CD4-positive, alpha-beta memory T cell (primary cell): ENCODE data around the gene D2HGDH. TPM values are rescaled to one million over a fixed set of nuclear protein-coding genes. Genes with fewer than 3 reads are reported as not detected.

Source experiments
- CTCF ChIA-PET: fragments of 350-600 bp; sonication (Branson Sonifier 250); formaldehyde crosslinking; loops from one replicate; lab custom pipeline; 2021; ENCODE audit warnings: inconsistent platforms; ENCODE audit not compliant: partially characterized antibody; lab: Charles Lee
- POLR2A ChIA-PET: fragments of 350-600 bp; sonication (Branson Sonifier 250); formaldehyde crosslinking; loops from one replicate; lab custom pipeline; 2021; ENCODE audit not compliant: partially characterized antibody; lab: Charles Lee
- DNase-seq, 5 donors: peaks; one replicate each; pipeline versions ENCODE4 v3.0.0 to v3.0.0-alpha.2; 2020 to 2022; ENCODE audit warnings: mixed read lengths in 1 of 5
- H3K27ac ChIP-seq: one replicate; pipeline ENCODE4 v1.7.0; 2013; ENCODE audit warnings: low read depth, low read length
- H3K27me3 ChIP-seq: 2 replicates; pipeline ENCODE4 v1.7.0; 2013; ENCODE audit warnings: mild to moderate bottlenecking, low read length, moderate library complexity; ENCODE audit not compliant: insufficient read depth
- H3K36me3 ChIP-seq: 2 replicates; pipeline ENCODE4 v1.7.0; 2013; ENCODE audit warnings: mild to moderate bottlenecking, low read length, moderate library complexity; ENCODE audit not compliant: insufficient read depth
- H3K4me1 ChIP-seq: 2 replicates; pipeline ENCODE4 v1.7.0; 2013; ENCODE audit warnings: mild to moderate bottlenecking, low read length, moderate library complexity; ENCODE audit not compliant: insufficient read depth
- H3K4me3 ChIP-seq, 2 donors: one replicate each; pipeline ENCODE4 v1.7.0; 2013; ENCODE audit warnings: low read length in 2 of 2, mild to moderate bottlenecking in 1 of 2
- H3K9me3 ChIP-seq, 2 donors: one replicate each; pipeline ENCODE4 v1.7.0; 2013; ENCODE audit warnings: low read length in 2 of 2, control low read depth in 1 of 2; ENCODE audit not compliant: control insufficient read depth in 1 of 2
- H3K27ac Mint-ChIP-seq, 7 donors: one replicate each; pipeline ENCODE4 v1.8.0; 2020 to 2021; ENCODE audit warnings: mixed read lengths in 7 of 7, mild to moderate bottlenecking in 6 of 7, inconsistent platforms in 3 of 7, moderate library complexity in 3 of 7
- H3K27me3 Mint-ChIP-seq, 2 donors: one replicate each; pipeline ENCODE4 v1.8.0; 2020 to 2021; ENCODE audit warnings: mixed read lengths in 2 of 2
- H3K36me3 Mint-ChIP-seq, 2 donors: one replicate each; pipeline ENCODE4 v1.8.0; 2020 to 2021; ENCODE audit warnings: mixed read lengths in 2 of 2, inconsistent platforms in 1 of 2, mild to moderate bottlenecking in 1 of 2
- H3K4me1 Mint-ChIP-seq, 4 donors: one replicate each; pipeline ENCODE4 v1.8.0; 2020 to 2021; ENCODE audit warnings: mixed read lengths in 4 of 4, mild to moderate bottlenecking in 1 of 4
- H3K4me3 Mint-ChIP-seq, 8 donors: one replicate each; pipeline ENCODE4 v1.8.0; 2020 to 2021; ENCODE audit warnings: mixed read lengths in 8 of 8, mild to moderate bottlenecking in 7 of 8, moderate library complexity in 6 of 8, inconsistent platforms in 3 of 8
- H3K9me3 Mint-ChIP-seq, 8 donors: one replicate each; pipeline ENCODE4 v1.8.0; 2020 to 2021; ENCODE audit warnings: mixed read lengths in 8 of 8, mild to moderate bottlenecking in 5 of 8, inconsistent platforms in 3 of 8, moderate library complexity in 1 of 8
- intact Hi-C: fragments of 100-400 bp; cut with micrococcal nuclease; formaldehyde crosslinking; loops from one replicate; pipeline ENCODE4 v1.15.1; 2023
- polyA plus RNA-seq, 2 donors: library from polyadenylated mRNA; unstranded; fragments of 300-500 nt; fragmentation: Illumina TruSeq; gene quantifications; one replicate each; pipeline ENCODE4 v1.2.3, GENCODE V29; 2021
- total RNA-seq, 2 experiments: library from RNA; stranded (reverse); gene quantifications; one replicate each; pipeline ENCODE4 v1.2.3, GENCODE V29; 2021

The D2HGDH gene
- total and polyA plus RNA-seq, 4 experiments from 2014 or later: 0.93 to 53.9 (median 27.3) TPM

- POLR2A ChIA-PET: interaction anchor here (0.9 to 4.4 kb wide), 2 partner anchors 22 kb away, joined by 3 to 12 read pairs; partner anchors contain the start of gene ING5
- H3K36me3 Mint-ChIP-seq: peaks cover 31 to 33% of the 10 kb centered on the region in 2 donors
- no peaks in the 10 kb centered on the region for H3K27me3 Mint-ChIP-seq
- Histone ChIP-seq H3K27ac (no peak overlapping the region), H3K36me3 (peaks cover 27% of the 10 kb centered on the region), H3K27me3 (no peaks in the 10 kb centered on the region), H3K4me3 (no peak overlapping the region), H3K9me3 (no peaks in the 10 kb centered on the region), H3K4me1 (no peaks in the 10 kb centered on the region)
- intact Hi-C loops: loop anchor here (2.0 kb wide), 1 partner anchor 154 kb away; no protein-coding TSS in a partner anchor
- H3K9me3 Mint-ChIP-seq: peaks cover 0 to 2% (median 0%) of the 10 kb centered on the region in 8 donors
- CTCF ChIA-PET: interaction anchor here (0.8 to 2.7 kb wide), 4 partner anchors 9 to 154 kb away, joined by 3 to 13 read pairs (median 4); no protein-coding TSS in a partner anchor
- H3K27ac Mint-ChIP-seq: no peak overlapping the region
- no peak overlapping the region for H3K4me3 Mint-ChIP-seq
- DNase-seq: peak in 1 of 5 donors; percentile 36
- H3K4me1 Mint-ChIP-seq: no peaks in the 10 kb centered on the region
Observed at GRCh38 chr2:241724259-241724974, 10.0 kb upstream of the D2HGDH start.

- ChIA-PET CTCF (interaction anchor here (0.8 to 2.7 kb wide), 4 partner anchors 9 to 154 kb away, joined by 3 to 13 read pairs (median 4); no protein-coding TSS in a partner anchor), POLR2A (interaction anchor here (0.7 to 4.4 kb wide), 2 partner anchors 9 to 23 kb away, joined by 4 to 12 read pairs; partner anchors contain the start of genes D2HGDH and ING5)
- H3K4me1 ChIP-seq: no peaks in the 10 kb centered on the region
- no peaks in the 10 kb centered on the region for H3K27me3 Mint-ChIP-seq
- no peak overlapping the region for H3K4me3 ChIP-seq
- intact Hi-C loops: loop anchor here (2.0 kb wide), 1 partner anchor 154 kb away; no protein-coding TSS in a partner anchor
- peaks cover 0 to 2% (median 0%) of the 10 kb centered on the region in 8 donors for H3K9me3 Mint-ChIP-seq
- peaks cover 20% of the 10 kb centered on the region for H3K36me3 ChIP-seq
- peaks cover 0 to 6% (median 3%) of the 10 kb centered on the region in 4 donors for H3K4me1 Mint-ChIP-seq
- no peak overlapping the region for H3K4me3 Mint-ChIP-seq
- H3K27ac Mint-ChIP-seq: peak overlapping the region in 1 of 7 donors; percentile 68
- no peak overlapping the region for H3K27ac ChIP-seq
- no peaks in the 10 kb centered on the region for H3K27me3 ChIP-seq
- no peak for DNase-seq
- peaks cover 27 to 30% of the 10 kb centered on the region in 2 donors for H3K36me3 Mint-ChIP-seq
- H3K9me3 ChIP-seq: no peaks in the 10 kb centered on the region
Observed at GRCh38 chr2:241724975-241725870, 9.2 kb upstream of the D2HGDH start.

- peaks cover 18 to 24% of the 10 kb centered on the region in 2 donors for H3K36me3 Mint-ChIP-seq
- H3K4me3 ChIP-seq: no peak overlapping the region
- no peak overlapping the region for H3K27ac Mint-ChIP-seq
- no peaks in the 10 kb centered on the region for H3K4me1 ChIP-seq
- no peaks in the 10 kb centered on the region for H3K9me3 ChIP-seq
- intact Hi-C loops: no loop called here
- peaks cover 10% of the 10 kb centered on the region for H3K36me3 ChIP-seq
- DNase-seq: no peak
- H3K27me3 ChIP-seq: no peaks in the 10 kb centered on the region
- H3K27me3 Mint-ChIP-seq: no peaks in the 10 kb centered on the region
- no peak overlapping the region for H3K4me3 Mint-ChIP-seq
- CTCF ChIA-PET: no interaction called here
- POLR2A ChIA-PET: interaction anchor here (0.7 to 4.4 kb wide), 3 partner anchors 8 to 28 kb away, joined by 3 to 12 read pairs (median 4); partner anchors contain the start of genes D2HGDH and ING5
- peaks cover 0 to 2% (median 0%) of the 10 kb centered on the region in 8 donors for H3K9me3 Mint-ChIP-seq
- peaks cover 4 to 17% (median 10%) of the 10 kb centered on the region in 4 donors for H3K4me1 Mint-ChIP-seq
- no peak overlapping the region for H3K27ac ChIP-seq
Observed at GRCh38 chr2:241726459-241726858, 8.0 kb upstream of the D2HGDH start.

GRCh38 chr2:241728000-241728399 lies 6.4 kb upstream of the D2HGDH start:
- no peak overlapping the region for H3K4me3 Mint-ChIP-seq
- ChIA-PET POLR2A (interaction anchor here (4.4 kb wide), 1 partner anchor 25 kb away, joined by 12 read pairs; the partner anchor contains the start of gene ING5), CTCF (no interaction called here)
- Histone ChIP-seq H3K4me1 (no peaks in the 10 kb centered on the region), H3K9me3 (no peaks in the 10 kb centered on the region), H3K4me3 (no peak overlapping the region), H3K27ac (no peak overlapping the region), H3K27me3 (no peaks in the 10 kb centered on the region), H3K36me3 (peaks cover 2% of the 10 kb centered on the region)
- no peak for DNase-seq
- no peaks in the 10 kb centered on the region for H3K27me3 Mint-ChIP-seq
- intact Hi-C loops: no loop called here
- peaks cover 5 to 28% (median 14%) of the 10 kb centered on the region in 4 donors for H3K4me1 Mint-ChIP-seq
- no peak overlapping the region for H3K27ac Mint-ChIP-seq
- H3K36me3 Mint-ChIP-seq: peaks cover 11 to 12% of the 10 kb centered on the region in 2 donors
- H3K9me3 Mint-ChIP-seq: peaks cover 0 to 2% (median 0%) of the 10 kb centered on the region in 8 donors

GRCh38 chr2:241728627-241729026 lies 5.8 kb upstream of the D2HGDH start:
- Mint-ChIP-seq H3K27ac (no peak overlapping the region), H3K4me1 (peaks cover 6 to 32% (median 14%) of the 10 kb centered on the region in 4 donors), H3K27me3 (no peaks in the 10 kb centered on the region), H3K36me3 (peaks cover 5 to 7% of the 10 kb centered on the region in 2 donors), H3K4me3 (no peak overlapping the region), H3K9me3 (peaks cover 0 to 2% (median 0%) of the 10 kb centered on the region in 8 donors)
- no peaks in the 10 kb centered on the region for H3K9me3 ChIP-seq
- peaks cover 1% of the 10 kb centered on the region for H3K4me1 ChIP-seq
- ChIA-PET CTCF (no interaction called here), POLR2A (interaction anchor here (4.4 kb wide), 1 partner anchor 26 kb away, joined by 12 read pairs; the partner anchor contains the start of gene ING5)
- DNase-seq: no peak
- intact Hi-C loops: no loop called here
- H3K27ac ChIP-seq: no peak overlapping the region
- H3K36me3 ChIP-seq: no peaks in the 10 kb centered on the region
- H3K27me3 ChIP-seq: no peaks in the 10 kb centered on the region
- H3K4me3 ChIP-seq: no peak overlapping the region

- POLR2A ChIA-PET: interaction anchor here (0.9 kb wide), 1 partner anchor 27 kb away, joined by 3 read pairs; no protein-coding TSS in a partner anchor
- no peak for DNase-seq
- H3K9me3 Mint-ChIP-seq: peaks cover 0 to 1% (median 0%) of the 10 kb centered on the region in 8 donors
- no peak overlapping the region for H3K27ac Mint-ChIP-seq
- Histone ChIP-seq H3K27ac (no peak overlapping the region), H3K36me3 (no peaks in the 10 kb centered on the region), H3K9me3 (no peaks in the 10 kb centered on the region), H3K4me1 (peaks cover 7% of the 10 kb centered on the region), H3K27me3 (no peaks in the 10 kb centered on the region), H3K4me3 (no peak overlapping the region)
- H3K36me3 Mint-ChIP-seq: peaks cover 0 to 4% of the 10 kb centered on the region in 2 donors
- intact Hi-C loops: no loop called here
- H3K4me3 Mint-ChIP-seq: peak overlapping the region in 2 of 8 donors; percentile 10 to 20
- CTCF ChIA-PET: interaction anchor here (6.8 kb wide), 1 partner anchor 29 kb away, joined by 36 read pairs; the partner anchor contains the start of gene ING5
- H3K4me1 Mint-ChIP-seq: peaks cover 6 to 36% (median 14%) of the 10 kb centered on the region in 4 donors
- no peaks in the 10 kb centered on the region for H3K27me3 Mint-ChIP-seq
Observed at GRCh38 chr2:241729868-241730267, 4.6 kb upstream of the D2HGDH start.
